ENCODE data around the gene RIMS1.

RIMS1 gene

DNA sequence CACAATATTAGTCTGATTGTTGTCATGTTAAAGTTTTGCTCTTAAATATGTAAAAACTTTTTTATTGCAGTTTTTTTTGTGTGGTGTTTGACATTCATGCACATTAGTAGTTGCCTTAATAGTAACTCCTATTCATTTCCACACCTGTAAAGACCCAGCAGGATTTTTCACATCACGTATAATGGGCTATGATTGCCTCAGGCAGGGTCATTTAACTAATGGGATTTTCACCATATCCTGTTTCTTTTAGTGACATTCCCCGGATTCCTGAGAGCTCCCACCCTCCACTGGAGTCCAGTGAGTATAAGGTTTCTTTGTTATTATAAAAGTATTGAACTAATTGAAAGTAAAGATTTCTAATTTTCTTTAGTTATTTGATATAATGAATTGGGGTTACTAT is 359.2 kb downstream of the RIMS1 start:
- Histone ChIP-seq H3K4me2 (ENCODE audit: insufficient read depth, low read length, poor library complexity, severe bottlenecking) (no peak overlapping the region), H3K4ac (ENCODE audit: low read length) (no peak overlapping the region), H2AFZ (ENCODE audit: low read length) (no peak overlapping the region), H4K91ac (ENCODE audit: low read depth, low read length, poor library complexity) (no peak overlapping the region), H3K18ac (ENCODE audit: low read length) (no peak overlapping the region), H2BK15ac (ENCODE audit: low read length) (no peak overlapping the region), H3K9ac (ENCODE audit: low read depth, low read length, poor library complexity) (no peak overlapping the region), H3K4me1 (ENCODE audit: control insufficient read depth in 2 of 2, insufficient read depth in 1 of 2, low read depth in 1 of 2, low read length in 2 of 2) (no peaks in the 10 kb centered on the region), H2AK5ac (ENCODE audit: low read depth, low read length) (no peak overlapping the region), H2BK5ac (ENCODE audit: low read length) (no peak overlapping the region), H4K8ac (ENCODE audit: low read depth, low read length) (no peak overlapping the region), H3K27ac (replicated peaks; ENCODE audit: low read length) (no peak overlapping the region), H3K14ac (ENCODE audit: low read length) (no peak overlapping the region), H2BK120ac (ENCODE audit: low read depth, low read length) (no peak overlapping the region), H3K9me3 (replicated peaks in 1 of 2; ENCODE audit: control insufficient read depth in 2 of 2, insufficient read depth in 1 of 2, low read depth in 1 of 2, low read length in 2 of 2) (no peaks in the 10 kb centered on the region), H3K79me1 (ENCODE audit: low read depth, low read length) (no peaks in the 10 kb centered on the region), H3K27me3 (ENCODE audit: control insufficient read depth in 3 of 3, insufficient read depth in 3 of 3, low read depth in 1 of 3, low read length in 3 of 3) (no peaks in the 10 kb centered on the region), H2BK12ac (ENCODE audit: low read length) (no peak overlapping the region), H3K23ac (ENCODE audit: low read depth, low read length, poor library complexity) (no peak overlapping the region), H3K36me3 (replicated peaks in 1 of 2; ENCODE audit: control insufficient read depth in 2 of 2, insufficient read depth in 2 of 2, low read length in 2 of 2) (no peaks in the 10 kb centered on the region), H3K4me3 (ENCODE audit: low read length in 2 of 2) (no peak overlapping the region)
- peak; percentile 26 for DNase-seq (ENCODE audit: low spot score)
- WGBS, 2 donors (ENCODE audit: extremely low coverage in 2 of 2, insufficient read length in 2 of 2, insufficient replicate concordance in 1 of 2) = no CpG with 5 or more reads among the region's 2 CpGs

DNA sequence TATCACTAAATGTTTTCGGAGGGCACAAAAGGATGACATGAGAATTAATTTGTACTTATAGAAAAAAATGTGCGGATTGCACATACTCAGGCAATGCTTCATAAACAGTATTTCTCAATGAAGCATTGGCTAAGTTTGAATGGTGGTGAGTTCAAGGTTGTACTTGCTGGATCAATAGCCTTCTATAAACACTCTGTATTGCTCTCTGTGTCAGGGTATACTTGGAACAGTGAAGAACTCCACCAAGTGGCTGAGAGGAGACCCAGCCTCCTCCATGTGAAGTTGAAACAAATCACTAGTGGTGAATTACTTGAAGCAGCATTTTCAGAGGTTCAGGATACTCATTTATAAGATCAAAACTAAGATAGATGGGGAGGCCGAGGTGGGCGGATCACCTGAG is 360.6 kb downstream of the RIMS1 start:
- no peaks in the 10 kb centered on the region for H3K4me1 ChIP-seq (ENCODE audit: control insufficient read depth in 2 of 2, insufficient read depth in 1 of 2, low read depth in 1 of 2, low read length in 2 of 2)
- H3K27ac ChIP-seq (replicated peaks; ENCODE audit: low read length) = no peak overlapping the region
- H2AFZ ChIP-seq (ENCODE audit: low read length) = no peak overlapping the region
- H2BK12ac ChIP-seq (ENCODE audit: low read length) = no peak overlapping the region
- no peaks in the 10 kb centered on the region for H3K36me3 ChIP-seq (replicated peaks in 1 of 2; ENCODE audit: control insufficient read depth in 2 of 2, insufficient read depth in 2 of 2, low read length in 2 of 2)
- no peak overlapping the region for H3K4ac ChIP-seq (ENCODE audit: low read length)
- no peaks in the 10 kb centered on the region for H3K79me1 ChIP-seq (ENCODE audit: low read depth, low read length)
- no peak overlapping the region for H4K8ac ChIP-seq (ENCODE audit: low read depth, low read length)
- no CpG with 5 or more reads among the region's 4 CpGs for WGBS, 2 donors (ENCODE audit: extremely low coverage in 2 of 2, insufficient read length in 2 of 2, insufficient replicate concordance in 1 of 2)
- no peaks in the 10 kb centered on the region for H3K27me3 ChIP-seq (ENCODE audit: control insufficient read depth in 3 of 3, insufficient read depth in 3 of 3, low read depth in 1 of 3, low read length in 3 of 3)
- H2BK15ac ChIP-seq (ENCODE audit: low read length) = no peak overlapping the region
- no peak overlapping the region for H3K14ac ChIP-seq (ENCODE audit: low read length)
- no peak overlapping the region for H3K23ac ChIP-seq (ENCODE audit: low read depth, low read length, poor library complexity)
- H3K4me2 ChIP-seq (ENCODE audit: insufficient read depth, low read length, poor library complexity, severe bottlenecking) = no peak overlapping the region
- H3K9me3 ChIP-seq (replicated peaks in 1 of 2; ENCODE audit: control insufficient read depth in 2 of 2, insufficient read depth in 1 of 2, low read depth in 1 of 2, low read length in 2 of 2) = no peaks in the 10 kb centered on the region
- H3K9ac ChIP-seq (ENCODE audit: low read depth, low read length, poor library complexity) = no peak overlapping the region
- no peak overlapping the region for H2BK5ac ChIP-seq (ENCODE audit: low read length)
- DNase-seq (ENCODE audit: low spot score) = peak; percentile 2
- no peak overlapping the region for H4K91ac ChIP-seq (ENCODE audit: low read depth, low read length, poor library complexity)
- no peak overlapping the region for H2AK5ac ChIP-seq (ENCODE audit: low read depth, low read length)
- H3K4me3 ChIP-seq (ENCODE audit: low read length in 2 of 2) = no peak overlapping the region
- H3K18ac ChIP-seq (ENCODE audit: low read length) = no peak overlapping the region
- H2BK120ac ChIP-seq (ENCODE audit: low read depth, low read length) = no peak overlapping the region

DNA sequence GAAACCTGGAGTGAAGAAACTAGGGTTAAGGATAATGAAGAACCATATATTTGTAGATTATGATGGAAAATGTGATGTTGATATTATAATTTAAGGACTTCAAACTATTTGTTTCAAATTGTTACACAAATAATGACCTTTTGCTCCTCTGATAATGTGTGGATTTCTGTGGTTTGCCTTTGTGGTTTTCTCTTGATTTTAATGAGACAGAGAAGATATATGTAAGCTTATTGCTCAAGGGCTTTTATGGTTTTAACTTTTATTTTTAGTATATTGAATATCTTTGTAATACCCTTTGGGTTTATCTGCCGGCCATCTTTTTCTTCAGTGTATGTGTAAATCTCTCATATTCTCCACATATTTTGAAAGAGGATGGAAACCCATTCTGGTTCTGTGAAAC is 362.3 kb downstream of the RIMS1 start:
- Histone ChIP-seq H2BK120ac (ENCODE audit: low read depth, low read length) (no peak overlapping the region), H3K18ac (ENCODE audit: low read length) (no peak overlapping the region), H2AFZ (ENCODE audit: low read length) (no peak overlapping the region), H4K8ac (ENCODE audit: low read depth, low read length) (no peak overlapping the region), H3K4me1 (ENCODE audit: control insufficient read depth in 2 of 2, insufficient read depth in 1 of 2, low read depth in 1 of 2, low read length in 2 of 2) (no peaks in the 10 kb centered on the region), H3K27me3 (ENCODE audit: control insufficient read depth in 3 of 3, insufficient read depth in 3 of 3, low read depth in 1 of 3, low read length in 3 of 3) (no peaks in the 10 kb centered on the region), H3K4me3 (ENCODE audit: low read length in 2 of 2) (no peak overlapping the region), H3K14ac (ENCODE audit: low read length) (no peak overlapping the region), H3K9me3 (replicated peaks in 1 of 2; ENCODE audit: control insufficient read depth in 2 of 2, insufficient read depth in 1 of 2, low read depth in 1 of 2, low read length in 2 of 2) (no peaks in the 10 kb centered on the region), H3K27ac (replicated peaks; ENCODE audit: low read length) (no peak overlapping the region), H2BK12ac (ENCODE audit: low read length) (no peak overlapping the region), H3K79me1 (ENCODE audit: low read depth, low read length) (no peaks in the 10 kb centered on the region), H3K4me2 (ENCODE audit: insufficient read depth, low read length, poor library complexity, severe bottlenecking) (no peak overlapping the region), H3K23ac (ENCODE audit: low read depth, low read length, poor library complexity) (no peak overlapping the region), H3K4ac (ENCODE audit: low read length) (no peak overlapping the region), H2BK5ac (ENCODE audit: low read length) (no peak overlapping the region), H2AK5ac (ENCODE audit: low read depth, low read length) (no peak overlapping the region), H3K36me3 (replicated peaks in 1 of 2; ENCODE audit: control insufficient read depth in 2 of 2, insufficient read depth in 2 of 2, low read length in 2 of 2) (no peaks in the 10 kb centered on the region), H4K91ac (ENCODE audit: low read depth, low read length, poor library complexity) (no peak overlapping the region), H2BK15ac (ENCODE audit: low read length) (no peak overlapping the region), H3K9ac (ENCODE audit: low read depth, low read length, poor library complexity) (no peak overlapping the region)
- DNase-seq (ENCODE audit: low spot score) = no peak
- WGBS, 2 donors (ENCODE audit: extremely low coverage in 2 of 2, insufficient read length in 2 of 2, insufficient replicate concordance in 1 of 2) = no CpG with 5 or more reads among the region's 1 CpG

DNA sequence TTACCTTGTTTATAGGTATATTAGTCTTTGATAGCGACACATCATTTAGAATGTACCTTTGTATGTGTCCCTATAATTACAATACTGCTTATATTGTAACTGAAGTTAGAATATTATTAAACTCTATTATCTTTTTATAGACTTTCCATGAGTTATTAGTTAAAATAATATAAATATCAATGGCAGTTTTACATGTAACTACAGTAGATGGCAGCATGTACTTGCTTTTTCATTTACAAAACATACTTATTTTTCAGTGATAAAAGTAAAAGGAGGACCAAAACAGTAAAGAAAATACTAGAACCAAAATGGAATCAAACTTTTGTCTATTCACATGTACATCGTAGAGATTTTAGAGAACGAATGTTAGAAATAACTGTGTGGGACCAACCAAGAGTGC is 364.3 kb downstream of the RIMS1 start:
- Histone ChIP-seq H4K91ac (ENCODE audit: low read depth, low read length, poor library complexity) (no peak overlapping the region), H2BK120ac (ENCODE audit: low read depth, low read length) (no peak overlapping the region), H3K4me2 (ENCODE audit: insufficient read depth, low read length, poor library complexity, severe bottlenecking) (no peak overlapping the region), H2AFZ (ENCODE audit: low read length) (no peak overlapping the region), H3K14ac (ENCODE audit: low read length) (no peak overlapping the region), H2BK15ac (ENCODE audit: low read length) (no peak overlapping the region), H3K4me1 (ENCODE audit: control insufficient read depth in 2 of 2, insufficient read depth in 1 of 2, low read depth in 1 of 2, low read length in 2 of 2) (no peaks in the 10 kb centered on the region), H3K9ac (ENCODE audit: low read depth, low read length, poor library complexity) (no peak overlapping the region), H4K8ac (ENCODE audit: low read depth, low read length) (no peak overlapping the region), H3K23ac (ENCODE audit: low read depth, low read length, poor library complexity) (no peak overlapping the region), H3K36me3 (replicated peaks in 1 of 2; ENCODE audit: control insufficient read depth in 2 of 2, insufficient read depth in 2 of 2, low read length in 2 of 2) (no peaks in the 10 kb centered on the region), H3K27me3 (ENCODE audit: control insufficient read depth in 3 of 3, insufficient read depth in 3 of 3, low read depth in 1 of 3, low read length in 3 of 3) (no peaks in the 10 kb centered on the region), H2BK12ac (ENCODE audit: low read length) (no peak overlapping the region), H2BK5ac (ENCODE audit: low read length) (no peak overlapping the region), H2AK5ac (ENCODE audit: low read depth, low read length) (no peak overlapping the region), H3K9me3 (replicated peaks in 1 of 2; ENCODE audit: control insufficient read depth in 2 of 2, insufficient read depth in 1 of 2, low read depth in 1 of 2, low read length in 2 of 2) (no peaks in the 10 kb centered on the region), H3K18ac (ENCODE audit: low read length) (no peak overlapping the region), H3K4me3 (ENCODE audit: low read length in 2 of 2) (no peak overlapping the region), H3K79me1 (ENCODE audit: low read depth, low read length) (no peaks in the 10 kb centered on the region), H3K27ac (replicated peaks; ENCODE audit: low read length) (no peak overlapping the region), H3K4ac (ENCODE audit: low read length) (no peak overlapping the region)
- WGBS, 2 donors (ENCODE audit: extremely low coverage in 2 of 2, insufficient read length in 2 of 2, insufficient replicate concordance in 1 of 2) = no CpG with 5 or more reads among the region's 3 CpGs
- no peak for DNase-seq (ENCODE audit: low spot score)

Measured in neuronal stem cell (in vitro differentiated cells).